Measurements from ENCODE around the gene GXYLT2.

The GXYLT2 gene

DNA sequence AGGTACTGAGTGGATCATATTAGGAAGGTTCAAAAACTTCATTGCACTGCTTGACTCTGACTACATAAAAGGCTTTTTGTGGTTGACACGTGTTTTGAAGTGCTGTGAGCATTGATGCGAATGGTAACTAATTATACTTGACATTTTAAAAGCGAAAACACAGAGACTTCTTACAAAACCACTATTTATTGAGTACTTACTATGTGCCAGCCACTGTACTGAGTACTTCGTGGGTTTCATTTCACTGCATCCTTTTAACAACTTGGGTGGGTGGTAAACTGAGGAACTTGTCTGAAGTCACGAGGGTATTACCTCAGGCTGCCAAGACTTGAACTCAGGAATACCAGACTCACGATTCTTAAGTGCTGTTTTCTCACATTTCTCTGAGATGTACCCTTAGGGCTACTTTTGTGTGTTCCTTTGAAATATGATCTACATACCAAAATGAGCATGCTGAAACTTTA, 63.4 kb downstream of the GXYLT2 start:
- TF ChIP-seq, protein P1, sequence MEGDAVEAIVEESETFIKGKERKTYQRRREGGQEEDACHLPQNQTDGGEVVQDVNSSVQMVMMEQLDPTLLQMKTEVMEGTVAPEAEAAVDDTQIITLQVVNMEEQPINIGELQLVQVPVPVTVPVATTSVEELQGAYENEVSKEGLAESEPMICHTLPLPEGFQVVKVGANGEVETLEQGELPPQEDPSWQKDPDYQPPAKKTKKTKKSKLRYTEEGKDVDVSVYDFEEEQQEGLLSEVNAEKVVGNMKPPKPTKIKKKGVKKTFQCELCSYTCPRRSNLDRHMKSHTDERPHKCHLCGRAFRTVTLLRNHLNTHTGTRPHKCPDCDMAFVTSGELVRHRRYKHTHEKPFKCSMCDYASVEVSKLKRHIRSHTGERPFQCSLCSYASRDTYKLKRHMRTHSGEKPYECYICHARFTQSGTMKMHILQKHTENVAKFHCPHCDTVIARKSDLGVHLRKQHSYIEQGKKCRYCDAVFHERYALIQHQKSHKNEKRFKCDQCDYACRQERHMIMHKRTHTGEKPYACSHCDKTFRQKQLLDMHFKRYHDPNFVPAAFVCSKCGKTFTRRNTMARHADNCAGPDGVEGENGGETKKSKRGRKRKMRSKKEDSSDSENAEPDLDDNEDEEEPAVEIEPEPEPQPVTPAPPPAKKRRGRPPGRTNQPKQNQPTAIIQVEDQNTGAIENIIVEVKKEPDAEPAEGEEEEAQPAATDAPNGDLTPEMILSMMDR (conservative IDR thresholded peaks at IDR 0.05; ENCODE audit: low read length), result no peak

DNA sequence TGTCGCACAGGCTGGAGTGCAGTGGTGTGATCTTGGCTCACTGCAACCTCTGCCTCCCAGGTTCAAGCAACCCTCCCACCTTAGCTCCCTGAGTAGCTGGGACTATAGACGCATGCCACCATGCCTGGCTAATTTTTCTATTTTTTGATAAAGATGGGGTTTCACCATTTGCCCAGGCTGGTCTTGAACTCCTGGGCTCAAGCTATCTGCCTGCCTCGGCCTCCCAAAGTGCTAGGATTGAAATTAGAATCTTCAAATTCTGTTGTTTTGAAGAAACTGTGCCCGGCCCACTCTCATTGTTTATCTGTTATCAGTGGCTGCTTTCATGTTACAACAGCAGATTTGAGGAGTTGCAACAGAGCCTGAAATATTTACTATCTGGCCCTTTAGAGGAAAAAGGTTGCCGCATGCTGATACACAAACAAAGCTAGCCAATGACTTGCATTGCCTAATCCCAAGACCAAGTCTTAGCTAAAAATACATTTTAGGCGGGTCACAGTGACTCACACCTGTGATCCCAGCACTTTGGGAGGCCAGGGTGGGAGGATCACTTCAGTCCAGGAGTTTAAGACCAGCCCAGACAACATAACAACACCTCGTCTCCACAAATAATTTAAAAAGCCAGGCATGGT, 65.6 kb downstream of the GXYLT2 start:
- TF ChIP-seq, protein P1 (conservative IDR thresholded peaks at IDR 0.05; ENCODE audit: low read length), result no peak
- peak; percentile 13 for DNase-seq (ENCODE audit: low read depth)

More for the DNA sequence above, 63.4 kb downstream of the GXYLT2 start:
- H3K4me3 ChIP-seq (ENCODE audit: low read length), result no peak overlapping the region
- no peak for DNase-seq (ENCODE audit: low read depth)

DNA sequence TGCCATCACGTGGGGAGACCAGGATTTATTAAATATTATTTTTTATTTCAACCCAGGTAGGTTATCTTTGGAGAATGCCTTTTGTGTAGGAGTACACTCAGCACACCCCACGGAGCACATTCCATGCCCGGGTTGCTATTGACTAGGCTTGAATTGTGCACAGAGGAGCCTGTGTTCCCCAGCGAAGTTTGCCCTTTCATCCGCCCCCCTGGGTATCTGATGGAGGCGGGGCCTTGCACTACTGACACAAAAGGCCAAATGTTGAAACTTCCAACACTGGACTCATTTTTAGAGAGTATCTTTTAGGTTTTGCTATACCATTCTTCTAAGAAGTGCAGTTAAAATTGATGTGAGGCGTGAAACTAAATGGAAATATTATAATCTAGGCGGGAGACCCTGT, 69.5 kb downstream of the GXYLT2 start:
- H3K4me3 ChIP-seq (ENCODE audit: low read length), result no peak overlapping the region
- TF ChIP-seq, protein P1 (conservative IDR thresholded peaks at IDR 0.05; ENCODE audit: low read length), result no peak
- no peak for DNase-seq (ENCODE audit: low read depth)

More for the DNA sequence above, 65.6 kb downstream of the GXYLT2 start:
- H3K4me3 ChIP-seq (ENCODE audit: low read length), result no peak overlapping the region

DNA sequence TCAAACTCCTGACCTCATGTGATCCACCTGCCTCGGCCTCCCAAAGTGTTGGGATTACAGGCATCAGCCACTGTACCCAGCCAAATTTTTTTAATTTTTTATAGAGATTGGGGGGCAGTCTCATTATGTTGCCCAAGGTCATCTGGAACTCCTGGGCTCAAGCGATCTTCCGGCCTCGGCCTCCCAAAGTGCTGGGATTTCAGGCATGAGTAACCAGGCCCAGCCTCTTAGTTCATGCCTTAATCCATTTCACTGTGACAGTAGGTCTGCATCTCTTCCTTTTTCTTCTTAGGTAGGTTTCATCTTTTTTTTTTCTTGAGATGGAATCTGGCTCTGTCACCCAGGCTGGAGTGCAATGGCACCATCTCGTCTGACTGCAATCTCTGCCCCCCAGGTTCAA, 71.5 kb downstream of the GXYLT2 start:
- H3K4me3 ChIP-seq (ENCODE audit: low read length), result no peak overlapping the region
- TF ChIP-seq, protein P1 (conservative IDR thresholded peaks at IDR 0.05; ENCODE audit: low read length), result no peak
- DNase-seq (ENCODE audit: low read depth), result no peak

DNA sequence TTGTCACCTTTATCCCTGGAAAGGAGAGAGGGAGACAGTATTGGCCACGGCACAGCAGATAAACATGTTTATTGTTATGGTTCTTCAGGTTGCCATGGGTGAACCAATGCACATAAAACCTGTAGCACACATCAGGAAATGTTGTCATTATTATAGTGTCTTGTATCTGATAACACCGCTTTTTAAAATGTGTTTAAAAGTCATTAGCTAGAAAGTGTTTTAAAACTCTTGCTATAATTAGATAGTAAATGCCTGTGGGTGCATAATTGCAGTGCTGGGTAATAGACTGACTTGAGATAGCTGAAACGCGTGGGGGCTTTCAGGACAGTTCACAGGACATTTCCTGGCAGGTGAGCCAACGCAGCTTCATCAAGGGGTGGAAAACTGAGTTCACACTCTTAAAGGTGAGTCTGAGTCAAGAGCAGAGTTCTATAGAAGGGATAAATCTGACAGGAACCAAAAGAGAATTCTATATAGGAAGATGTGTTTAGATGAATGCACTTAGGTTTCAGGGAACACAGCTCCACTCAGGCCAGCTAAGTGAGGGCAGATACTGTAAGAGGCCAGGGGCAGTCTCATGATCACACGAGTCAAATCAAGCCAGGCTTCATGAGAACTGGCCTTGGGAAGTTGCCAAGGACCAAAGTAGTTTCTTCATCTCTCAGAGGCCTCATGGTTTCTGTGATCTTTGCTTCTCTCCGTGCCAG, 73.1 kb downstream of the GXYLT2 start:
- H3K4me3 ChIP-seq (ENCODE audit: low read length), result no peak overlapping the region
- peak; percentile 64 for DNase-seq (ENCODE audit: low read depth)
- TF ChIP-seq, protein P1 (conservative IDR thresholded peaks at IDR 0.05; ENCODE audit: low read length), result no peak

DNA sequence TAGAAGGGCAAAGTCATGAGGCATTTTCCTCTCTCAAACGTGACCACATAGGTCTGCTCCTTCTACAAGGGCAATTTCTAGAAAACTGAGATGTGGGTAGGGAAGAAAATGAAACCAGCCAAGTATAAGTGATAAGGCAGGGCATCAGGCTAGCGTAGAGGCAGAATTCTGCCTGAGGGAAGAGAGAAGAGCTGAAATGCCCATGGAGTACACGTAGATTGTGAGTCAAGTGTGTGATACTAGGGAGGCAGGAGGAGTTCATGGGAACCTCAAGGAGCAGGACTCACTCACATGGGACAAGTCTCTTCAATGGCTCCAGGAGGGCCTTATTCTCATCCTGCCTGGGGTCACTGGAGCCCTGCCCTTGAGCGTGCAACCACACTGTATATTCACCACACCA, 73.9 kb downstream of the GXYLT2 start:
- H3K4me3 ChIP-seq (ENCODE audit: low read length), result no peak overlapping the region
- no peak for DNase-seq (ENCODE audit: low read depth)
- TF ChIP-seq, protein P1 (conservative IDR thresholded peaks at IDR 0.05; ENCODE audit: low read length), result no peak

DNA sequence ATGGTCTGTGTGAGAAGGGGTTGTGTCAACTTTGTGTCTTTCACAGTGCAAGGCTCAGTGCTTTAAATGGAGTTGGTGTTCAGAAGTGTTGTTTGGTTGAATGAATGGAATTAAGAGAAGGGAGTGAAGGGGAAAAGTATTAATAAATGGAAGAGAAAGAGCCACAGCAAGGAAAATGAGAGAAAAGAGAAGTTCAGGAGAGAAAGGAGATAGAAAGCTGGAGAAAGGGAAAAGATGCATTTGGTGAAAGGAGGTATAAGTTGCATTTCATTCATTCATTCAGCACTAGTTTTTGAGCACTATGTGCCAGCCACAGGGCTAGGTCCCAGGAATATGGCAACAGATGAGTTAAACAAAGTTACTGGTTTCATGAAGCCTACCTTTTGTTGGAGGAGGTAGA, 74.5 kb downstream of the GXYLT2 start:
- H3K4me3 ChIP-seq (ENCODE audit: low read length), result no peak overlapping the region
- TF ChIP-seq, protein P1 (conservative IDR thresholded peaks at IDR 0.05; ENCODE audit: low read length), result no peak
- DNase-seq (ENCODE audit: low read depth), result no peak

Data from AG10803 (cell line).